A204.1 (cell line): ENCODE measurements around the gene MEX3B.

ENCODE experiments used
- FAIRE-seq: peaks from 2 replicates; lab custom pipeline; 2012; peaks lifted over from hg19 to GRCh38; lab: Jason Lieb, UNC

MEX3B gene

DNA sequence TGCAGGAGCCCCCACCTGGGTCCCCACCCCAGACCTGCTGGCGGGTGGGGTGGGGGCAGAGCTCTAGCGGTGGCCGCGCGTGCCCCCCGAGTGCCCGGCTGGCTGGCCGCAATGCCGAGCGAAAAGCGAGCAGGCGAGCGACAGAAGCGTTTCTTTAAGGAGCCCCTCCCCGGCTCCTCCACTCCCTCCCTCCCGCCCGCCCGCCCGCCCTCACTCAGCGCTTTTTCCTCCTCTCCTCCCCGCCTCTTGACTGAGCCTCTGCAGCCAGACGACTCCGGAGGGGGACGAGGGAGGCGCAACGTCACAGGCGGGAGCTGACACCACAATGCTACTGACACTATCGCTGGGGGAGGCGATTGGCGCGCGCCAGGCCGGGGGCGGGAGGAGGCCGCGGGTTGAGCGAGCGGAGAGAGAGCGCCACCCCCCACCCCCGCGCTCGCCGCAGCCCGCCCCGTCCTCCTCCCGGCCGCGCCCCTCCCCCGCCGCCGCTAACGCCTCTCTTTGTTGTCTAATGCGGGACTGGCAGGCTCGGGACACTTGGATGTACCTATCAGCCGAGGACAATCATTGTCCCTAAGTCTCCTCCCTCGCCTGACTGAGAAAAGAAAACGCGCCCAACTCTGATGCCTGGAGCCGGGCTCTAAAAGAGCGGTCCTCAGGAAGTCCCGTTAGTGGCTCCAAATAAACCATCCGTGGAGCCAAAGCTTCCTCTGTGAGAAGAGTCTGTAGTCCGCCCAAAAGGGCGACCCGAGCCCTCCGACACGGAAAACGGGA, at the start of gene MEX3B:
MEX3B (minus strand) TSS at position 127 of the 774 bp plus-strand sequence. CDS start 313 bp downstream, outside the sequence.
- FAIRE-seq, result no peak

DNA sequence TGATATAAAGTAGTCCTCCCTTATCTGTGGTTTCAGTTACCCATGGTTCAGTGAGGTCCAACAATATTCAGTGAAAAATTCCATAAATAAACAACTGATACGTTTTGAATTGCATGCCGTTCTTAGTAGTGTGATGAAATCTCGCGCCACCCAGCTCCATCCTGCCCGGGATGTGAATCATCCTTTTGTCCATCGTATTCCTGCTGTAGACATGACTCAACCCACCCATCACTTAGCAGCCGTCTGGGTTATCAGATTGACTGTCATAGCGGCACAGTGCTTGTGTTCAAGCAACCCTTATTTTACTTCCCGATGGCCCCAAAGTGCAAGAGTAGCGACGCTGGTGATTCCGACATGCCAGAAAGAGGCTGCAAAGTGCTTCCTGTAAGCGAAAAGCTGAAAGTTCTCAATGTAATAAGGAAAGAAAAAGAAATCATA, 48.0 kb upstream of the MEX3B start:
- FAIRE-seq, result no peak

DNA sequence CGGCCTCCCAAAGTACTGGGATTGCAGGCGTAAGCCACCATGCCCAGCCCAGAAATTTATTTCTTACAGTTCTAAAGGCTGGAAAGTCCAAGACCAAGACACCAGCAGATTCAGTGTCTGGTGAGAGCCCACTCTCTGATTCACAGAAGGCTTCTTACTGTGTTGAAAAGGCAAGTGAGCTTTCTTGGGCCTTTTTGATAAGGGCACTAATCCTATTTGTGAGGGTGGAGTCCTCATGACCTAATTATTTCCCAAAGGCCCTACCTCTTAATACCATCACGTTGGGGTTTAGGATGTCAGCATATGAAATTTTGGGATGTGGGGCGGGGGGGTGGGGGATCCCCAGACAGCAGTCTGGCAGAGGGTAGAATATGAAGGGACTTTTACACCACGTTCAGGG, 47.5 kb upstream of the MEX3B start:
- no peak for FAIRE-seq

DNA sequence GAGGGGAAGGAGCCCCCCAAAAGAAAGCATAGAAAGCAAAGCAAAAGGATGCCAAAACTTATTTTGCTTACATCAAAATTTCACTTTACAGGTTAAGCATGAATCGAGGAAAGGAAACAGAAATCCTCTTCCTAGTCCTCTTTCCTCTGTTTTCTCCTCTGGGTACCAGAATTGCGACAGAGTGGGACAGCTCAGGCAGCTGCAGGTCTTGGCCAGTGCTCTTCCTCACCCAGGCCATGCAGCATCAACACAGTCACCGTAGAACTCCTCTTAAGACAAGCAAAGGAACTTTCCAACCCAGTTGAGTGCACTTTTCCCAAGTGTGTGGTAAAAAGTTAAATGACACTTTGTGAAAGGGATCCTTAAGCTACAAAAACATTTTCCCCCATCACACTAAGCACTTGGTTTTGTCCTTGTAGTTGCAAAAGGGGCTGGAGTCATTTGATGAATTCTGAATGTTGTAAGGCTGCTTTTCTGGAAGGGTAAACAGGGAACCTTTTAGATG, 45.9 kb upstream of the MEX3B start:
- FAIRE-seq, result no peak

DNA sequence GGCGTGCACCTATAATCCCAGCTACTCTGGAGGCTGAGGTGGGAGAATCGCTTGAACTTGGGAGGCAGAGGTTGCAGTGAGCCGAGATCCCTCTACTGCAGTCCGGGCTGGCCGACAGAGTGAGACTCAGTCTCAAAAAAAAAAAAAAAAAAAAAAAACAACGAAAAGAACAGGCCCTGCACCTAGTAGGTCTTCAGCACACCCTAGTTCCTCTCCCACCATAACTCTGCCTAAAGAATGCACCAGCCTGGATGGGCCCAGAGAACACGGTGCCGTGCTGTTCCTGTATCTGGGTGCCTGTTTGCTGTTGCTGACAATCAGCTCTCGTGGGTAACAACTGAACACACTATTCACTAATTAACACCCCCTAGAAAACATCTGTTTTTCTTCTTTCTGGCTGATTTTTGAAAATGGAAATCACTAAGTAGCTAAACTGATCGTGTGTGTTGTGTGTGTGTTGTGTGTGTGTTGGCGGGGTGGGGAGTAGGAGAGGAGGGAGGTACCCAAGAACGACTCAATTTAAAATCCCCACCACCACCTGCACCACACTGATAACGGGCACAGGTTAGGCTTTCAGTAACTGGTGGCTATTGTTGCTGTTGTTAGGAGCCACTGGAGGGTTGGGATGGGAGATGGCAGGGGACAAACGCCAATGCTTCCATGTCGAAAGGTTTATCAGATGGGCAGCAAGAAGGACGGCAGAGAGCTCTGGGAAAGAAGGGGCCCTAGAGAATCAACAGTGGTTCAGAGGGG, 40.6 kb upstream of the MEX3B start:
- no peak for FAIRE-seq

DNA sequence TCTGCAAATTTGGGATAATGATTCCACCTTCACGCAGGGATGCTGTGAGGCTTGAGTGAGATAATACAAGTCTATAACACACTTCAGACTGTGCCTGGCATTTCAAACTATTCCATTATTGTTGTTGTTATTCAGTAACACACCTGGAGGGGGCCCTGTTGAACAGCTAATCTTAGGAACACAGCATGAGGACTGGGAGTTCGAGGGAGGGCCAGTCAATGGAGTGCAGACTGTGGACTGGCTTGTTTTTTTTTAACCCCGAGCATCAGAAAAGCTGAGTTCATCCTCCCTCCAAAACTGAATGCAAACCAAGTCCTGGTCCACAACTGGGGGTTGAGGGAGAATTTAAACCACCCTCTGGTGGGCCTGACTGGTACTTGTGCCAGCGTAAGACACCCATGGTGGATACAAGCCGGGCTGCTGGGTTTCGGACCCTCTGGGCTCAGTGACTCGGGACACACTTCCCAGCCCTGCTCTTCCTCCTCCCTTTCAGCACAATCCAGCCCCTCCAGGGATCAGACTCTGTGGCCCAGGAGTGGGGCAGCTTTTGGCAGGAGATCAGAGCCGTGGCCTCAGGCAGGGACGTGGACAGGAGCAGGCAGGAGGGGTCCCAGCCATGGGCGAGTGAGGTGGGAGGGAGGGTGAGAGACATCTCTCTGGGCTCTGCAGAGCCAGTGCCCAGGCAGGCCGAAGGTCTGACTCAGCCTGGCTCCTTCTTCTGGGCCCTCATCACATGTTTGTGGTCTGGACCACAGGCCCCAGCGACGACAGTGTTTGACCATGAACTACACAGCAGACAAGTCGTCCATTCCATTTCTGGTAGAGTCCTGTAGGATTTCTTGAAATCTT, 36.3 kb upstream of the MEX3B start:
- no peak for FAIRE-seq

DNA sequence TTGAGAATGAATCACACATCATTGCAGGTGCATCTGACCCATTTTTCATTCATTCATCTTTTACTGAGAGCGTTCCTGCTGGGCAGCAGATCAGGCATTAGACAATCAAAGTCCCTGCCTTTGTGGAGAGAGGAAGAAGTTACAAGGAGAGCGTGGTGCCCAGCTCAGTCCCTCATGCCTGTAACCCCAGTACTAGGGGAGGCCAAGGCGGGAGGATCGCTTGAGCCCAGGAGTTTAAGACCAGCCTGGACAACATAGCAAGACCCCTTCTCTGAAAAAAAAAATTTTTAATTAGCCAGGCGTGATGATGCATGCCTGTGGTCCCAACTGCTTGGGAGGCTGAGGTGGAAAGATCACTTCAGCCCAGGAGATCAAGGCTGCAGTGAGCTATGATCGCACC, 35.0 kb upstream of the MEX3B start:
- FAIRE-seq, result no peak

DNA sequence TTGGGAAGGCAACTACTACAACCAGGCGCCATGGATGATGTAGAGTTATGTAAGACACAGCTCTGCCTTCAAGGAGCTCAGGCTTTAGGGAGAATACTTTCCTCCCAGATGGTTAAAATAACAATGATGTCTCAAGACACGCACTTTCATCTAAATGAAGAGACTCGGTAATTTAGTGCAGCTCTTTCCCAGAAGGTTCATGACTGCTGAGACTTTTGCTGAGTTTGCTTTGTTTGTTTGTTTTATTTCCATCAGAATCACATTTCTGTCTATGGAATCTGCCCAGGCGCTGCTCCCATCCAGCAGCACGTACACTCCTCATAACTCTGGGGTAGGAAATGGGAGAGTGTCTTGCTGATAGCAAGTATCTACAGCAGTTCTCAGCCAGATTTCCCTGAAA, 33.9 kb upstream of the MEX3B start:
- FAIRE-seq, result no peak

DNA sequence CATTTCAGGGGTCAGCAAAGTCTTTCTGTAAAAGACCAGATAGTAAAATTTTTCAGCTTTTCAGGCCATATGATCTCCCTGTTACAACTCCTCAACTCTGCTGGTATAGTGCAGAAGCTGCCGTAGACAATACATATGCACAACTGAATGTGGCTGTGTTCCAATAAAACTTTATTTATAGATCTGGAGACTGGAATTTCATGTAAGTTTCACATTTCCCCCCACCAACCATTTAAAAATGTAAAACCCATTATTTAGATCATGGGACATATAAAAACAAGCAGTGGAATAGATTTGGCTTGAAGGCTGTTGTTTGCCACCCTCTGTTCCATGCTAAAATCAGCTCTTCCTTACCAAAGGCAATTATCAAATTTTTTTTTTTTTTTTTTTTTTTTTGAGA, 28.8 kb upstream of the MEX3B start:
- no peak for FAIRE-seq

DNA sequence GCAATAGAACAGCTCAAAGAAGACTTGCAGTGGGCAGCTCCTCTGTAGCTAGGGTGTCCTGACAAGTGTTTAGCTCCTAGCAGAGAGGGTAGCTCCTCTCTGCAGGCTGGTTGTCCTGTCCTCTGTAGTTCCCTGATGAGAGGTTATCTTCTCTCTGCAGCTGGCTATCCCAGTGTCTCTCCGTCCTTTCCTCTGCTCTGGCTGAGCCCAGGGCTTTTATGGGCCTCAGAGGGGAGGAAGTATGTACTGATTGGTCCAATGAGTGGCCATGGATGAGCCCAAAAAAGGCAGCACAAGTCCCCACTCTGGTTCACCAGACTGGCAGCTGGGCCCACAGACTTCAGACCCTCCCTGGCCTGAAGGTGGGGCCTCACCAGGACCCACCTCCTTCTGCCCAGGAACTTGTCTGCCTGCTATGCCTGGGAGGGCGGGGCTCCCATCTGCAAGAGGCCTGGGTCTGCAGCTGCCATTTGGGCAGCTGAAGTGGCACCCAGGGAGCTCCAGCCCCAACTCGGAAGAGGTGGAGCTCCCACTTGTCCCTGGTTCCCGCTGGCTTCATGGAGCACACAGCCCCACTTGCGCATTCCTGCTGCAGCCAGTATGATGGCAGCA, 27.2 kb upstream of the MEX3B start:
- FAIRE-seq, result no peak

DNA sequence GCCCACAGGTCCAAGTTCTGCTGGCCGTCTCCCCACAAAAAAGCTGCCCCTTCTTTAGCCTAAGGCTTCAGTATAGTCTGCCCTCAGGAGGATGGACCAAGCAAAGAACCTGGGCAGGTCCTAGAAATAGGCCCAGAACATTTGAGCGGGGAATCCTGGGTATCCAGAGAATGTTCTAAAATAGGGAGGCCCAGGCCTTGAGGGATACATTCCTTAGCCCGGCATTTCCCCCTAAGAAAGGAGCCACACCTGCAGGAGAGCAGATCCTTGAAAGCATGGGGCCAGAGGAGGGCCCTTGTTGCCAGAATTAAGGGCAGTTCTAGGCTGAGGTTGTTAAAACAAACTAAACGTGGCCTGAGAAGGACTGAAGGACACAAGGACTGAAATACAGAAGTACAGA, 20.6 kb upstream of the MEX3B start:
- FAIRE-seq, result no peak

DNA sequence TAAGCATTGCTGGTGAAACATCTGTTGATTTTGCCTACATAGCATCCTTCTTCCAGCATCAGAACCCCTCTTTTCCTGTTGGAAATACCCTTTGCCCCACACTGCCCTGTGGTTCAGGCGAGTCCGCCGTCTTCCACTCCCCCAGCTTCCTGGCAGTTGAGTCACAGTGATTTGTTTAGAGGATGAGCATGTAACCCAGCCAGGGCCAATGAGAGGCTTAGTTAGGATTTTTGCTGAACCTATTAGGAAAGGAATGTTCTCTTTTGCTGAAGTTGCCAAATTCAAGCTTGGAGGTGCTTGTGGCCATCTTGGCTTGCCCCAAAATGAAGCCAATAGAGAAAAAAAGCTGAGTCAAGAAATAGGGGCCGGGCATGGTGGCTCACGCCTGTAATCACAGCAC, 19.0 kb upstream of the MEX3B start:
- FAIRE-seq, result no peak

DNA sequence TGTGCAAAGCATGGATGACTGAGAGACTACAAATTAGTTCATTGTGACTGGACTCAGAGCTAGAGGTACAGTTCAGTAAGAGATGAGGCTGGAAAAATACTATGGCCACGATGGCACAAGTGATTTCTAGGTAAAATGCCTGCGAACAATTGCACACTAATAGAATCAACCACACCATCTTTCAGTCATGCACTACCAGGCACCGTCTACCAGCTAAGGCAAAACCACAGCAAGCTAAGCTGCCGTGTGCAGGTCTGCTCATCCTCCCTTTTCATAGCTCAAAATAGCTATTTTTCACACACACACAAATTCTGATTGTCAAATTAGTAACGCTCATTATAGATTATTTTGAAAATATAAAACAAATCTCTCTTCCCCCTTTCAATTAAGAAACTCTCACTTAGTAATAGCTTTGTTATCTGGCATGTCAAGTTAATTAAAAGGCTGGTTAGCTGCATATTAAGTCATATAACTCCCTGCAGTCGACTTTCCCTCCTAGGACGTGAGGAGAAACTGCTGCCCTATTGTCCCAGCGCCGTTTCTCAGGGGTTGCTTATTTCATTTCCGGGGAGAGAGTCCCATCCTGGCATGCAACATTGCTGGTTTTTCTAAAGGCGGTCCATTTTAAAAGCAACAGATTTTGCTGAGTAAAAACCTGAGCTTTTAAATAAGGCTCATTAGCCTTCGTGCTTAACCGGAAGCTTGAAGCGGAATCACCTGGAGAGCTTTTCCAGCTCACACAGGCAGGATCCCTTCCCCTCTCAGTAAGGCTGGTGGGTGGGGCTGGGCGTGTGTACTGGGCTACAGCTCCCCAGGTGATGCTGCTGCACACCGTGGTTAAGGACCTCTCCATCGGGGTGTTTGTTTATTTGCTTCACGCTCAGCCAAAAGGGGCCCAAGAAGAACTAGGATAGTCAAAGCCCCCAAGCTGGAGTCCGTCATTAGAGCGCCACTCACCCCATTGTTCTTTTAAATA, 16.9 kb upstream of the MEX3B start:
- FAIRE-seq, result no peak

DNA sequence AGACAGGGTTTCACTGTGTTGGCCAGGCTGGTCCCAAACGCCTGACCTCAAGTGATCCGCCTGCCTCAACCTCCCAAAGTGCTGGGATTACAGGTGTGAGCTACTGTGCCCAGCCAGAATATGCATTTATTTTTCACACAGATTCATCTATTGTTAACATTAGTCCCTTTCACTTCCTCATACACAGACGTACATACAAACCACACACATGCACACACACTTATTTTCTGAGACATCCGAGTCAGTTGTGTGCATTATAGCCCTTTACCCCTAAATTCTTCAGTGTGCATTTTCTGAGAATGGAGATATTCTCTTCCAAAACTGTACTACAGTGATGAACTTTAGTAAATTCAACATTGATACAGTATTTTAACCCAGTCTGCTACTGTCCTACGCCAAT, 15.0 kb upstream of the MEX3B start:
- FAIRE-seq, result no peak

DNA sequence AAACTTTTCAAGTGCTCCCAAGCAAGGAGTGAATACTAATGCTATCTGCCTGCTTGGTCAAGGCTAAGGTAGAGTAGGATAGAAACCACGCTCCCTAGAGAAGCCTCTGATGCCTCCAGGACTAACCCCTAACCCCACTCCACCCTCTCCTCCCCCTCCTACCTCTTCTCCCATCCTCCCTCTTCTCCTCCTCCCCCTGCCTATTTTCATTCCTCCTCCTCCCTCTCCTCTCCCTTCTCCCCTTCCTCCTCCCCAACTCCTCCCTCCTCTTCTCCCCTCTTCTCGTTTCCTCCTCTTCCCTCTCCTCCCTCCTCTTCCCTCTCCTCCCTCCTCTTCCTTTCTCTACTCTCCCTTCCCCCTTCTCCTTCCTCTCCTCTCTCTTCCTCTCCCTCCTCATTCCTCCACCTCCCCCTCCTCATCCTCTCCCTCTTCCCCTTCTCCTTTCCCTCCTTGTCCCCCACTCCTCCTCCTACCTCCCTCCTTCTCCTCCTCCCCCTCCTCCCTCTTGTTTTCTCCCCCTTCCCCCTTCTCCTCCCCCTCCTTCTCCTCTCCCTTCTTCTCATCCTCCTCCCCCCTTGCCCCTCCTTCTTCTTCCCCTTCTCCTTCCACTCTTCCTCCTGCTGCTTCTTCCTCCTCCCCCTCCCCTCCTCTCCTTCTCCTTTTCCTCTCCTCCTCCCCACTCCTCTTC, 12.8 kb upstream of the MEX3B start:
- FAIRE-seq, result no peak

DNA sequence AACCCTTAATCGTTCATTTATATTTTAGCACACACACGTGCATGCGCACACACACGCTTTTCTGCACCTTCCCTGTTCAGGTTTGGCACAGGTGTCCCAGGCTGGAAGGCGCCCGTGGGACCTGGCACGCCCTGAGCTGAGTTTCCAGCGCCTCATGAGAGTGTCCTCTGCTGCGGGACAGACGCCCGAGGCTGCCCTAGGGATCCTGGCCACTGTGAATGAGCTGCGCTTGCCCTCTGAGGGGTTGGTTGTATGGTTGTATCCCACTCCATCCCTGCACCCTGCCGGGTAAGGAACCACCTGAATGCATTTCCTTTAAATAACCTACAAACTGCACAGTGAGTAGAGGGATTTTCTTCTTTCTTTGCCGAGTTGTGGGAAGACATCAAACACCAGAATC, 12.2 kb upstream of the MEX3B start:
- FAIRE-seq, result no peak

DNA sequence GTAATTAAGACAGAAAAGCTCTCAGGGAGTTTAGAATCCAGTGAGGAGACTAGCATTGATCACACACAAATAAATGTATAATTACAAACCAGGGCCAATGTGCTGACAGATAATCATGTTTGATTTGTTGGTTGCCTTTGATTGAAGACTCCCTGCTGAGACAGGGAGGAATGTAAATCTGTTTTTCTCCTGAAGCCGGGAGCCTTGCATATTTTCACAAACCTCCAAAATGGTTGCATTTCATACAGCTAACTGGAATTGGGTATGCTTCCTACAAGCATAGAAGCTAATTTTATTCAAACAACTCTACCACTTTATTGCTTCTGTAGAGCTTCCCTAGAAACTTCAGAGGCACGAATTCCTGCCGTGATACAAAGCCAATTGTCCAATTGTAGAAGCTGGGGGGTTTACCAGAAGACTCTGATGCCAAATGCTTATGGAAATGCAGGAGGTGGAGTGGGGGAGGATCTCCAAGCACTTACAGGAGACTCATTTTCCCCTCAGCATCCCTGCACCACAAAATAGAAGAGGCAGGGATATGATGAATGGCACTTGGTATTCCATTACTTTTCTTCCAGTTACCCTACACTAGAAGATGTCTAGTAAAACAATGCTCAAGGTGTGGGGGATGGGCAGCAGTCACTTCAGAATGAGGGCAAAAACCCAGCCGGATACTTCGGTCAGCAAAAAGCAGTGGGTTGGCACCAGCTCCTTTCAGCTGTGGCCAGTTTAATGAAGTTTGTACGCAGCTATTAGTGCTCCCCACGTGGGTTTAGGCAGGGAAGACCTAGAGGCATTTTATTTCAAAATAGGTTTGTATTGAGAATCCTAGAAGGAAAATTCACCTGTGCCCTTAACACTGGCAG, 11.4 kb upstream of the MEX3B start:
- no peak for FAIRE-seq

DNA sequence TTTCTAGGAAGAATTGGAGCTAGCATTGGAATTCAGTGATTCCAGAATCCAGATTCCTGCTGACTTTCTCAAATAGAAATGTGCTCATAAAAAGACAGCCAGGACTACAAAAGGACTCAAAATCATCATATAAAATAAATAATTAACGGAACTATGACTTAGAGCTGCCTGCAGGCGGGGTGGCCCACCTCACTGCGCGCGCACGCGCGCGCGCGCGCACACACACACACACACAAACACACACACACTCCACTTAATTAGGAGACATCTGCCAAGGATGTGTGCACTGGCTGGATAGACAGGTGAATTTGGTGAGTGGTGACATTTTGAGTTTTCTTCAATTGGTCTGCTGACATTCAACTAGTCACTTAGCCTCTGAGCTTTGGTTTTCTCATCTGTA, 6.9 kb upstream of the MEX3B start:
- FAIRE-seq, result no peak

DNA sequence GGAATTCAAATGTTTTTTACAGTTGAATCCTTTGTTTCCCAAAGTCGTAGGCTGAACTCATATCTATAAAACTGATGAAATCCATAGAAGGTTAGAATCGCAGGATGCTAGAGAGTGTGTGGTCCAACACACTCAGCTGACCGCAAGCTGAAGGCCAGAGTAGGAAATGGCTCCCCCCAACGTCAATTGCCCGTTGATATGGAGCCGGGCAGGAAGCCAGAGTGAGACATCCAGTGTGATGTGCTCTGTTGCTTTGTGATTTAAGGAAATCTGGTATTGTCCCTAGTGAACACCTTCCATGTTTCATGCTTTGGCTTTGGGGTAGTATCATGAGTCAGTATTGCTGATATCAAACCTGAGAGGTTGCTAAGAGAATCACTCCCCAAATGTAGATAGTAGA, 5.8 kb upstream of the MEX3B start:
- no peak for FAIRE-seq
